Mucosa of descending colon (tissue), 3 donors: ENCODE data around the gene NEFH. TPM values are rescaled to one million over a fixed set of nuclear protein-coding genes. Genes with fewer than 3 reads are reported as not detected.

ENCODE experiments used
- ATAC-seq: fragments of 200-7000 bp; cut with Tn5 transposase; one replicate; pipeline ENCODE4 v1.9.1; 2020; ENCODE audit warnings: mild to moderate bottlenecking, moderate library complexity
- DNase-seq, 3 donors: peaks; one replicate each; pipeline ENCODE4 v3.0.0-alpha.2; 2020
- H3K36me3 ChIP-seq: fragments of 200-600 bp; one replicate; pipeline ENCODE4 v1.8.0; 2021; ENCODE audit warnings: low read depth, mild to moderate bottlenecking
- H3K4me1 ChIP-seq: fragments of 200-600 bp; one replicate; pipeline ENCODE4 v1.8.0; 2021; ENCODE audit warnings: low read depth, mild to moderate bottlenecking
- H3K4me3 ChIP-seq: fragments of 200-600 bp; one replicate; pipeline ENCODE4 v1.8.0; 2021; ENCODE audit warnings: mild to moderate bottlenecking
- H3K9me3 ChIP-seq: fragments of 200-600 bp; one replicate; pipeline ENCODE4 v1.8.0; 2021; ENCODE audit warnings: mild to moderate bottlenecking
- CTCF ChIP-seq: fragments of 200-600 bp; IDR thresholded peaks from one replicate; pipeline ENCODE4 v1.8.0; 2022; ENCODE audit warnings: antibody characterized with exemption, mild to moderate bottlenecking
- intact Hi-C, 2 donors: fragments of 100-400 bp; cut with DNase I in 1 of 2; cut with micrococcal nuclease in 1 of 2; formaldehyde crosslinking; loops; one replicate each; pipeline versions ENCODE4 v1.11.0 to v1.11.1; 2022; cut with DNase I, micrococcal nuclease
- total RNA-seq, 3 donors: library from RNA; stranded (reverse); fragmentation: NEBNext Ultra II Directional in 2 of 3; extraction: Animal tissue kit (Norgen Biotek cat#: 25700) in 2 of 3; gene quantifications; one replicate each; pipeline versions ENCODE4 v1.2.1 to v1.2.4, GENCODE V29; 2021 to 2023
- donor health status: DM: no; HTN: no; CAD: no; lungs with moderate emphysema.
- donor health status: DM: no; HTN: no; CAD: no.
- donor health status: DM: no; HTN: yes; CAD: no.

The NEFH gene
- total RNA-seq, 3 donors from 2014 or later, result 0.19 to 2.3 (median 0.23) TPM

DNA sequence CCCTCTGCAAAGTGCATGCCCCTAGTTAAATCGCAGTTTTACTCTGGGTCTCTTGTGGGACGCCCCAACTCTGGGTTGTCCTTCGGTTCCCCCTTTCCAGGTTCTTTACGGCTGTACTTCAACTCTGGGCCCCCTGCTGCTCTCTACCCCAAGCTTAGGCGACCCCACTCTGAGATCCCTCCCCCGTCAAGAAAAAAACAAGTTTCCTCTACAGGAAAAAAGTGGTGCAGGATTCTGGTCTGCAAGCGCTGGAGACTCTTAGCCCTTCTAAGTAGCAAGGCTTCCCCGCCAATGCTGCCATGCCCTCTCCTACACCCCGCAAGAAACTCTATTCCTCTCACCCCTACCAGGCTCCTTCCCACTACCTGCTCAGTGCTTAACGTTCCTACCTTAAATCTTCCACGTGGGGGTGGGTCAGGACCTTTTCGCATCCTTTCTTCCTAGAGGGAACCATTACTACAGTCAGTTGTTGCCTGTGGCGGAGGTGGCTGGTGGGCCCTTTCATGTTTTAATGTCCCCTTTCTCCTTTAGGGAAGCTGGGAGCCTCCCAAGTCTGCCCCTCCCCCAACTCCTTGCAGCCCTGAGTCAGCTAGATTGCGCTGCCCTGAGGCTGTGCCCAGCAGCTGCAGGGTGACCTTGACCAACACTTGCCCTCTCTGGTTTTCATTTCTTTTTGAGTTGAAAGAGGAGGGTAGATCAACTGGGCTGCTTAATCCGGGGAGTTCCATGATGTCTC lies 1.4 kb downstream of the NEFH start:
- Histone ChIP-seq H3K4me3 (no peak overlapping the region), H3K36me3 (no peaks in the 10 kb centered on the region), H3K4me1 (peaks cover 9% of the 10 kb centered on the region), H3K9me3 (no peaks in the 10 kb centered on the region)
- TF ChIP-seq CTCF, result no peak
- peak in 1 of 3 donors; percentile 1 for DNase-seq
- intact Hi-C loops, result no loop called here
- no peak for ATAC-seq

GRCh38 chr22:29482253-29482652 lies 2.2 kb downstream of the NEFH start:
- DNase-seq (no peak), ATAC-seq (no peak)
- Histone ChIP-seq H3K4me1 (peaks cover 9% of the 10 kb centered on the region), H3K36me3 (no peaks in the 10 kb centered on the region), H3K9me3 (no peaks in the 10 kb centered on the region), H3K4me3 (no peak overlapping the region)
- TF ChIP-seq CTCF, result no peak
- intact Hi-C loops, result no loop called here

GRCh38 chr22:29482726-29483125 lies 2.7 kb downstream of the NEFH start:
- H3K4me1 ChIP-seq, result peaks cover 9% of the 10 kb centered on the region

GRCh38 chr22:29483254-29483653 lies 3.2 kb downstream of the NEFH start:
- Histone ChIP-seq H3K4me3 (no peak overlapping the region), H3K9me3 (no peaks in the 10 kb centered on the region), H3K4me1 (peaks cover 9% of the 10 kb centered on the region), H3K36me3 (no peaks in the 10 kb centered on the region)
- no peak for ATAC-seq
- DNase-seq, result no peak
- no peak for TF ChIP-seq CTCF
- intact Hi-C loops, result no loop called here

More at GRCh38 chr22:29482726-29483125, 2.7 kb downstream of the NEFH start:
- ATAC-seq, result no peak
- DNase-seq, result no peak
- Histone ChIP-seq H3K36me3 (no peaks in the 10 kb centered on the region), H3K4me3 (no peak overlapping the region), H3K9me3 (no peaks in the 10 kb centered on the region)
- no peak for TF ChIP-seq CTCF
- intact Hi-C loops, result no loop called here

DNA sequence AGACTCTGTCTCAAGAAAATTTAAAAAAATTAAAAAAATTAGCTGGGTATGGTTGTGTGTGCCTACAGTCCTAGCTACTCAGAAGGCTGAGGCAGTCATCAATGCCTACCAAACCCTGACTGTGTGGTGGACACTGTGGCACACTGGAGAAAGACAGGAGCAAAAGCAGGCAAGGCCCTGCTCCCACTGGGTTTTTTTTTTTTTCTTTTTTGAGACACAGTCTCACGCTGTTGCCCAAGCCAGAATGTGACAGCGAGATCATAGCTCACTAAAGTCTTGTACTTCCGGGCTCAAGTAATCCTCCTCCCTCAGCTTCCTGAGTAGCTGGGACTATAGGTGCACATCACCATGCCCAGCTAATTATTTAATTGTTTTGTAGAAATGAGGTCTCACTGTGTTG lies 4.6 kb downstream of the NEFH start:
- Histone ChIP-seq H3K4me3 (no peak overlapping the region), H3K36me3 (no peaks in the 10 kb centered on the region), H3K9me3 (no peaks in the 10 kb centered on the region), H3K4me1 (peaks cover 9% of the 10 kb centered on the region)
- DNase-seq, result no peak
- intact Hi-C loops, result no loop called here
- no peak for TF ChIP-seq CTCF
- ATAC-seq, result no peak
